Liver (tissue), 3 donors: ENCODE results near the gene C4orf54.

ENCODE experiments used
- CTCF ChIP-seq: fragments of 150-350 bp; IDR thresholded peaks from 2 replicates; pipeline ENCODE4 v1.5.1; 2017; ENCODE audit warnings: improper control_type of control experiment, low read depth, low read length; ENCODE audit not compliant: missing input control
- FOXA1 ChIP-seq: IDR thresholded peaks from 2 replicates; pipeline ENCODE4 v1.6.1; 2016; ENCODE audit warnings: antibody characterized with exemption
- JUND ChIP-seq, 2 donors: IDR thresholded peaks; 2 replicates each; pipeline ENCODE4 v1.6.1; 2016; ENCODE audit warnings: antibody characterized with exemption in 2 of 2
- NR2F2 ChIP-seq: IDR thresholded peaks from 2 replicates; pipeline ENCODE4 v1.6.1; 2016; ENCODE audit warnings: antibody characterized with exemption
- TAF1 ChIP-seq: conservative IDR thresholded peaks from 2 replicates; pipeline ENCODE4 v1.6.1; 2016; ENCODE audit warnings: antibody characterized with exemption, mild to moderate bottlenecking
- donor health status: healthy.
- donor health status: healthy.

- TF ChIP-seq NR2F2 (no peak), CTCF (no peak), JUND (IDR thresholded peaks at IDR 0.05) (no peak), TAF1 (no peak), FOXA1 (no peak)
Observed at GRCh38 chr4:99670409-99671073, 12.9 kb upstream of the C4orf54 start.
